GM12878 (cell line): Measurements from ENCODE around the gene MTO1.

Source experiments
- ATF3 ChIP-seq: IDR thresholded peaks from 2 replicates; pipeline ENCODE4 v1.6.1; 2011; ENCODE audit warnings: low read depth, mild to moderate bottlenecking, low read length, moderate library complexity, borderline replicate concordance; ENCODE audit errors: extremely low read depth
- CHD2 ChIP-seq: IDR thresholded peaks from 2 replicates; pipeline ENCODE4 v1.6.1; 2011; ENCODE audit warnings: low read depth, low read length, improper control_type of control experiment, borderline replicate concordance
- CTCF ChIP-seq, 3 experiments: IDR thresholded peaks in 2 of 3; conservative IDR thresholded peaks in 1 of 3; 2 replicates each; pipeline ENCODE4 v1.5.1; 2011; ENCODE audit warnings: low read depth in 3 of 3, low read length in 3 of 3, mild to moderate bottlenecking in 3 of 3, control low read depth in 2 of 3, moderate library complexity in 2 of 3, inconsistent platforms in 1 of 3, mixed read lengths in 1 of 3; ENCODE audit not compliant: control insufficient read depth in 2 of 3, insufficient read depth in 1 of 3; ENCODE audit errors: extremely low read depth in 1 of 3
- EZH2 ChIP-seq: IDR thresholded peaks from 2 replicates; pipeline ENCODE4 v1.6.1; 2012; ENCODE audit warnings: low read depth, mild to moderate bottlenecking, control low read depth, inconsistent platforms, low read length, borderline replicate concordance; ENCODE audit not compliant: control insufficient read depth
- HDAC2 ChIP-seq: fragments of 200-600 bp; sonication (generic); IDR thresholded peaks from 2 replicates; pipeline ENCODE4 v1.6.1; 2017
- IKZF1 ChIP-seq: fragments of 450-650 bp; conservative IDR thresholded peaks from 2 replicates; pipeline ENCODE4 v1.6.1; 2017; ENCODE audit warnings: antibody characterized with exemption, mild to moderate bottlenecking
- JUND ChIP-seq: IDR thresholded peaks from 2 replicates; pipeline ENCODE4 v1.6.1; 2012; ENCODE audit warnings: low read depth, mild to moderate bottlenecking, low read length, improper control_type of control experiment, moderate library complexity
- MEF2A ChIP-seq: IDR thresholded peaks from 2 replicates; pipeline ENCODE4 v1.6.1; 2011; ENCODE audit warnings: low read depth, mild to moderate bottlenecking, low read length, moderate library complexity; ENCODE audit not compliant: insufficient read depth
- POLR2A ChIP-seq: IDR thresholded peaks from 2 replicates; pipeline ENCODE4 v1.6.1; 2011; ENCODE audit warnings: low read depth, mild to moderate bottlenecking, low read length
- POLR2AphosphoS5 ChIP-seq: IDR thresholded peaks from 2 replicates; pipeline ENCODE4 v1.6.1; 2011; ENCODE audit warnings: mild to moderate bottlenecking, low read length, inconsistent platforms
- RCOR1 ChIP-seq: conservative IDR thresholded peaks from 2 replicates; pipeline ENCODE4 v1.6.1; 2012; ENCODE audit warnings: low read depth, low read length, improper control_type of control experiment
- RFX5 ChIP-seq: IDR thresholded peaks from 2 replicates; pipeline ENCODE4 v1.6.1; 2011; ENCODE audit warnings: low read depth, low read length, improper control_type of control experiment
- TAF1 ChIP-seq: IDR thresholded peaks from 2 replicates; pipeline ENCODE4 v1.6.1; 2011; ENCODE audit warnings: mild to moderate bottlenecking, low read depth, low read length, borderline replicate concordance

- TF ChIP-seq JUND = no peak
- TF ChIP-seq HDAC2 = no peak
- no peak for TF ChIP-seq EZH2
- TF ChIP-seq POLR2A = no peak
- TF ChIP-seq ATF3 = no peak
- no peak for TF ChIP-seq POLR2AphosphoS5
- TF ChIP-seq CHD2 = no peak
- TF ChIP-seq MEF2A = no peak
- TF ChIP-seq RCOR1 = no peak
- no peak for TF ChIP-seq TAF1
- TF ChIP-seq RFX5 = no peak
- TF ChIP-seq CTCF (IDR thresholded peaks at IDR 0.05 in 2 of 3, conservative IDR thresholded peaks at IDR 0.05 in 1 of 3; ENCODE audit: control insufficient read depth in 2 of 3, extremely low read depth in 1 of 3, insufficient read depth in 1 of 3, low read depth in 3 of 3, low read length in 3 of 3) = no peak
- TF ChIP-seq IKZF1 = no peak
Measured at GRCh38 chr6:73505142-73505541, 43.6 kb downstream of the MTO1 start.
